ENCODE data around the gene CYGB.
"Not testable (repeated sequence)": the region's sequence is repeated elsewhere in the genome, so short reads cannot be mapped to it uniquely, and the experiment has no call there.

Gene CYGB

GRCh38 chr17:76524598-76525512 lies 12.7 kb downstream of the CYGB start:
- DNase-seq (ENCODE audit: extremely low read depth in 1 of 2, low read depth in 1 of 2) = no peak

- peak; percentile 51 to 58 for DNase-seq (ENCODE audit: extremely low read depth in 1 of 2, low read depth in 1 of 2)
These were observed 14.1 kb downstream of the CYGB start for GRCh38 chr17:76523084-76524037.

GRCh38 chr17:76521683-76522082 lies 15.8 kb downstream of the CYGB start:
- not testable (repeated sequence) for DNase-seq (ENCODE audit: extremely low read depth in 1 of 2, low read depth in 1 of 2)

- DNase-seq (ENCODE audit: extremely low read depth in 1 of 2, low read depth in 1 of 2) = no peak
These were observed 16.2 kb downstream of the CYGB start for GRCh38 chr17:76521262-76521661.

GRCh38 chr17:76519048-76519966 lies 18.2 kb downstream of the CYGB start:
- no peak for DNase-seq (ENCODE audit: extremely low read depth in 1 of 2, low read depth in 1 of 2)

GRCh38 chr17:76517638-76518038 lies 19.9 kb downstream of the CYGB start:
- DNase-seq (ENCODE audit: extremely low read depth in 1 of 2, low read depth in 1 of 2) = no peak

GRCh38 chr17:76515274-76515949 lies 22.1 kb downstream of the CYGB start:
- peak; percentile 76 to 92 for DNase-seq (ENCODE audit: extremely low read depth in 1 of 2, low read depth in 1 of 2)

- not testable (repeated sequence) for DNase-seq (ENCODE audit: extremely low read depth in 1 of 2, low read depth in 1 of 2)
These were observed 23.2 kb downstream of the CYGB start for GRCh38 chr17:76514355-76514754.

- no peak for DNase-seq (ENCODE audit: extremely low read depth in 1 of 2, low read depth in 1 of 2)
These were observed 24.2 kb downstream of the CYGB start for GRCh38 chr17:76513306-76513692.

- DNase-seq (ENCODE audit: extremely low read depth in 1 of 2, low read depth in 1 of 2) = no peak
These were observed 24.9 kb downstream of the CYGB start for GRCh38 chr17:76512366-76513305.

GRCh38 chr17:76511668-76512365 lies 25.7 kb downstream of the CYGB start:
- no peak for DNase-seq (ENCODE audit: extremely low read depth in 1 of 2, low read depth in 1 of 2)

- DNase-seq (ENCODE audit: extremely low read depth in 1 of 2, low read depth in 1 of 2) = no peak
These were observed 26.7 kb downstream of the CYGB start for GRCh38 chr17:76510831-76511244.

GRCh38 chr17:76508472-76509063 lies 28.9 kb downstream of the CYGB start:
- DNase-seq (ENCODE audit: extremely low read depth in 1 of 2, low read depth in 1 of 2) = not testable (repeated sequence)

- DNase-seq (ENCODE audit: extremely low read depth in 1 of 2, low read depth in 1 of 2) = peak; percentile 69 to 73
These were observed 30.8 kb downstream of the CYGB start for GRCh38 chr17:76506408-76507345.

GRCh38 chr17:76504117-76504516 lies 33.4 kb downstream of the CYGB start:
- DNase-seq (ENCODE audit: extremely low read depth in 1 of 2, low read depth in 1 of 2) = no peak

- no peak for DNase-seq (ENCODE audit: extremely low read depth in 1 of 2, low read depth in 1 of 2)
These were observed 34.9 kb downstream of the CYGB start for GRCh38 chr17:76502341-76503211.

Data from stimulated activated CD8-positive, alpha-beta memory T cell treated with anti-CD3 and anti-CD28 coated beads, Interleukin-7, amount 100 ng/mL, for 48 hours (primary cell).